HepG2 (cell line): Measurements from ENCODE around the gene ZBTB7A. TPM values are rescaled to one million over a fixed set of nuclear protein-coding genes. Genes with fewer than 3 reads are reported as not detected.

ENCODE experiments used
- ATAC-seq: fragments of 200-7000 bp; cut with Tn5 transposase; 3 replicates; pipeline ENCODE4 v1.9.1; 2020; ENCODE audit warnings: mild to moderate bottlenecking, moderate library complexity
- BruUV-seq: library from RNA; stranded (reverse); fragments of 400-500 nt; replicated peaks from 2 replicates; lab custom pipeline; 2021; lab: Mats Ljungman, UMichigan
- CTCF ChIA-PET: fragments of 300-600 bp; formaldehyde crosslinking; extraction: SDS; loops from one replicate; lab custom pipeline; 2021; ENCODE audit warnings: low total read pairs, inconsistent platforms, low intra/inter-chr PET ratio; lab: Yijun Ruan, JAX
- POLR2A ChIA-PET: fragments of 350-600 bp; sonication (Branson Sonifier 250); formaldehyde crosslinking; loops from one replicate; lab custom pipeline; 2020; ENCODE audit warnings: antibody characterized with exemption, inconsistent platforms; lab: Yijun Ruan, JAX
- DNase-seq: peaks from one replicate; pipeline ENCODE4 v3.0.0-alpha.2; 2015; ENCODE audit warnings: low spot score
- FAIRE-seq: peaks from 3 replicates; lab custom pipeline; 2011; peaks lifted over from hg19 to GRCh38; lab: Jason Lieb, UNC
- H2AFZ ChIP-seq: one replicate; pipeline ENCODE4 v1.6.1; 2011; ENCODE audit warnings: low read length, inconsistent platforms
- H3K27ac ChIP-seq: fragments of 300-600 bp; 3 replicates; pipeline ENCODE4 v1.8.0; 2011; ENCODE audit warnings: mixed run types, mild to moderate bottlenecking, mixed read lengths, low read length, inconsistent platforms; ENCODE audit not compliant: insufficient read depth; ENCODE audit errors: extremely low read length
- H3K27me3 ChIP-seq, 2 experiments: fragments of 200-600 bp in 1 of 2; 2 replicates in 1 of 2; 3 replicates in 1 of 2; pipeline versions ENCODE4 v1.6.0 to v1.8.0; 2011; ENCODE audit warnings: low read length in 2 of 2, mild to moderate bottlenecking in 2 of 2, moderate library complexity in 2 of 2, inconsistent platforms in 1 of 2; ENCODE audit not compliant: insufficient read depth in 2 of 2, control insufficient read depth in 1 of 2
- H3K36me3 ChIP-seq, 2 experiments: fragments of 200-600 bp in 1 of 2; replicated peaks in 1 of 2; 2 replicates in 1 of 2; 3 replicates in 1 of 2; pipeline versions ENCODE4 v1.5.1 to v1.8.0; 2011; ENCODE audit warnings: low read length in 2 of 2, inconsistent platforms in 1 of 2; ENCODE audit not compliant: insufficient read depth in 2 of 2, control insufficient read depth in 1 of 2
- H3K4me1 ChIP-seq: 2 replicates; pipeline ENCODE4 v1.5.1; 2012; ENCODE audit warnings: low read length, inconsistent platforms; ENCODE audit not compliant: insufficient read depth
- H3K4me2 ChIP-seq: 2 replicates; pipeline ENCODE4 v1.6.0; 2011; ENCODE audit warnings: low read depth, low read length, inconsistent platforms
- H3K4me3 ChIP-seq, 3 experiments: fragments of 200-600 bp in 1 of 3; sonication (generic), shearing (Covaris generic) in 1 of 3; replicated peaks in 1 of 3; 2 replicates each; pipeline ENCODE4 v1.5.1; 2011 to 2016; ENCODE audit warnings: low read length in 3 of 3, inconsistent platforms in 2 of 3, low read depth in 2 of 3, mild to moderate bottlenecking in 2 of 3, control low read depth in 1 of 3, mixed read lengths in 1 of 3; ENCODE audit not compliant: insufficient read depth in 1 of 3
- H3K79me2 ChIP-seq: one replicate; pipeline ENCODE4 v1.6.1; 2011; ENCODE audit warnings: low read length, inconsistent platforms; ENCODE audit not compliant: insufficient read depth
- H3K9ac ChIP-seq: 2 replicates; pipeline ENCODE4 v1.6.0; 2011; ENCODE audit warnings: mild to moderate bottlenecking, low read depth, low read length, inconsistent platforms; ENCODE audit not compliant: insufficient read depth
- H3K9me3 ChIP-seq: 2 replicates; pipeline ENCODE4 v1.5.1; 2012; ENCODE audit warnings: mild to moderate bottlenecking, low read length
- H4K20me1 ChIP-seq: 2 replicates; pipeline ENCODE4 v1.6.0; 2011; ENCODE audit warnings: inconsistent platforms, mild to moderate bottlenecking, low read length, moderate library complexity; ENCODE audit not compliant: insufficient read depth
- BORCS8-MEF2B ChIP-seq: sonication (generic); formaldehyde crosslinking; IDR thresholded peaks from 2 replicates; pipeline ENCODE4 v1.8.0; 2022; ENCODE audit warnings: mild to moderate bottlenecking, missing genetic modification reagents
- ISX ChIP-seq: sonication (generic); formaldehyde crosslinking; conservative IDR thresholded peaks from 2 replicates; pipeline ENCODE4 v1.5.0; 2020; ENCODE audit warnings: missing genetic modification reagents
- MAFF ChIP-seq: IDR thresholded peaks from 2 replicates; pipeline ENCODE4 v1.6.1; 2011; ENCODE audit warnings: low read depth, low read length, improper control_type of control experiment
- PHF8 ChIP-seq: sonication (generic); formaldehyde crosslinking; IDR thresholded peaks from 2 replicates; pipeline ENCODE4 v1.5.0; 2020; ENCODE audit warnings: missing genetic modification reagents
- RBFOX2 ChIP-seq: fragments of 200-400 bp; formaldehyde crosslinking; IDR thresholded peaks from 2 replicates; pipeline ENCODE4 v1.6.1; 2017; ENCODE audit warnings: low read depth, mild to moderate bottlenecking, low read length
- SALL2 ChIP-seq: sonication (generic); formaldehyde crosslinking; IDR thresholded peaks from 2 replicates; pipeline ENCODE4 v1.8.1; 2023; ENCODE audit warnings: mild to moderate bottlenecking, missing genetic modification reagents, inconsistent platforms
- SIX1 ChIP-seq: sonication (generic); formaldehyde crosslinking; IDR thresholded peaks from 2 replicates; pipeline ENCODE4 v1.4.0; 2020; ENCODE audit warnings: missing genetic modification reagents, borderline replicate concordance
- SOX5 ChIP-seq: IDR thresholded peaks from 2 replicates; pipeline ENCODE4 v1.6.1; 2016; ENCODE audit warnings: borderline replicate concordance
- U2AF2 ChIP-seq: fragments of 200-400 bp; formaldehyde crosslinking; IDR thresholded peaks from 2 replicates; pipeline ENCODE4 v1.6.1; 2017; ENCODE audit warnings: low read depth, mild to moderate bottlenecking, low read length
- ZFP36 ChIP-seq: fragments of 150-350 bp; IDR thresholded peaks from 2 replicates; pipeline ENCODE4 v1.6.1; 2018; ENCODE audit warnings: borderline replicate concordance, low read length, low read depth; ENCODE audit not compliant: partially characterized antibody
- ZFP37 ChIP-seq: sonication (generic); formaldehyde crosslinking; IDR thresholded peaks from 2 replicates; pipeline ENCODE4 v1.4.0; 2020; ENCODE audit warnings: missing genetic modification reagents, borderline replicate concordance
- ZNF235 ChIP-seq: sonication (generic); formaldehyde crosslinking; IDR thresholded peaks from 2 replicates; pipeline ENCODE4 v1.8.1; 2023; ENCODE audit warnings: mild to moderate bottlenecking, missing genetic modification reagents, borderline replicate concordance
- WGBS: methylation state at CpG from one replicate; pipeline ENCODE4 v1.1.6; 2017; ENCODE audit warnings: low lambda C conversion rate; 5-methylcytosine and 5-hydroxymethylcytosine counted together
- in situ Hi-C: cut with HindIII; loops from 2 replicates; pipeline ENCODE4 v1.10.0; 2017; ENCODE audit warnings: low pct_unique_long_range_greater_than_20kb; ENCODE audit not compliant: extremely low pct_ligation_motif_present
- intact Hi-C: fragments of 100-400 bp; cut with micrococcal nuclease; formaldehyde crosslinking; loops from one replicate; pipeline ENCODE4 v1.10.0; 2022; ENCODE audit not compliant: unreplicated experiment
- polyA plus RNA-seq, 8 experiments: library from polyadenylated mRNA; depleted of rRNA in 3 of 8; stranded (reverse) in 7 of 8; unstranded in 1 of 8; fragments of >200 nt; fragmentation: Illumina TruSeq in 4 of 8; extraction: Trizol in 4 of 8; gene quantifications; 2 replicates each; pipeline versions ENCODE4 v1.2.1 to v1.2.3, GENCODE V29; 2011 to 2016; ENCODE audit warnings: low read depth in 4 of 8, missing spikeins in 1 of 8, mixed read lengths in 1 of 8; ENCODE audit not compliant: insufficient read depth in 1 of 8
- total RNA-seq, 5 experiments: library from RNA; depleted of rRNA; stranded (reverse); fragments of >200 nt; fragmentation: Illumina TruSeq; extraction: Trizol; gene quantifications; 2 replicates each; pipeline ENCODE4 v1.2.3, GENCODE V29; 2016; ENCODE audit warnings: low read depth in 1 of 5
- TF ChIP-seq, protein P1 (sequence below): sonication (generic); formaldehyde crosslinking; IDR thresholded peaks from 2 replicates; pipeline ENCODE4 v1.5.0; 2020; ENCODE audit warnings: missing genetic modification reagents
- TF ChIP-seq, protein P2 (sequence below): sonication (generic); formaldehyde crosslinking; IDR thresholded peaks from 2 replicates; pipeline ENCODE4 v1.4.0; 2020; ENCODE audit warnings: missing genetic modification reagents
- TF ChIP-seq, protein P3 (sequence below): sonication (generic); formaldehyde crosslinking; IDR thresholded peaks from 2 replicates; pipeline ENCODE4 v1.4.0; 2020; ENCODE audit warnings: missing genetic modification reagents, borderline replicate concordance
- TF ChIP-seq, protein P4 (sequence below): sonication (generic); formaldehyde crosslinking; conservative IDR thresholded peaks from 2 replicates; pipeline ENCODE4 v1.8.0; 2022; ENCODE audit warnings: missing genetic modification reagents

ZBTB7A gene
- total and polyA plus RNA-seq, 2 of the 13 experiments (the other 11 are each of a cell fraction or from before 2014, with no cell fraction given): 3.6 to 4.0 TPM

DNA sequence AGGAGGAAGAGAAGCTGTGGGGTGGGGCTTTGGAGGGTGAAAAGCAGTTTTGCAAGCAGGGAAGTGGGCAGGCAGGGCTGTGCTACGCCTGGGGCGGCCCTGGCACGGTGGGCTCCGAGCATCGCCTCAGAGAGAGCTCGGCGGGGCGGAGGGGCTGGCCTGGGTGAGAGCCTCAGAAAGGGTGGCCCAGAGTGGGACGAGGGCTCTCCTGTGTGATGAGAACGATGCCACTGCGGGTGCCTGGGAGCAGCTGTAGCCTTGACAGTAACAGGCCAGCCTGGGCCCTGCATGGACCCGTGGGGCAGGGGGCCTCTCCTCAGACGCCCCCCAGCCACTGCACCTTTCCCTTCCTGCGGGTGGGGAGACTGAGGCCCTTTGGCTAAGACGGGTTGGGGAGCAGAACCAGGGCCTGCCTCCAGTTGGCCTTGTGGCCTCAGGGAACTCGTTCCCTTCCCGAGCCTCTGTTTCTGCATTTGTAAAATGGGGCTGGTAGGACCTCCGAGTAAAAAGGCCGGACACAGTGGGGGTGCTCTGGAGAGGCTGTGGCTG lies 31.6 kb downstream of the ZBTB7A start:
- Histone ChIP-seq H3K9me3 (no peaks in the 10 kb centered on the region), H3K4me2 (no peak overlapping the region), H3K79me2 (no peaks in the 10 kb centered on the region), H3K4me3 (no peak overlapping the region), H3K27me3 (no peaks in the 10 kb centered on the region; a peak in 1 of 5 replicates), H3K4me1 (no peaks in the 10 kb centered on the region), H3K36me3 (peaks cover 16 to 23% of the 10 kb centered on the region in 2 experiments; a peak in 4 of 5 replicates), H4K20me1 (no peaks in the 10 kb centered on the region), H2AFZ (no peak overlapping the region), H3K9ac (no peak overlapping the region), H3K27ac (no peak overlapping the region)
- ATAC-seq (peak; percentile 5; the same call in 2 of the 3 replicates), DNase-seq (no peak), FAIRE-seq (no peak)
- in situ Hi-C loops (no loop called here), intact Hi-C loops (no loop called here)
- no TSS peak for BruUV-seq
- CTCF ChIA-PET: no interaction called here
- WGBS: 95% methylated on average over 16 of the region's 19 CpGs
- TF ChIP-seq SALL2: no peak
- TF ChIP-seq ZNF235: no peak
- TF ChIP-seq, protein P1, sequence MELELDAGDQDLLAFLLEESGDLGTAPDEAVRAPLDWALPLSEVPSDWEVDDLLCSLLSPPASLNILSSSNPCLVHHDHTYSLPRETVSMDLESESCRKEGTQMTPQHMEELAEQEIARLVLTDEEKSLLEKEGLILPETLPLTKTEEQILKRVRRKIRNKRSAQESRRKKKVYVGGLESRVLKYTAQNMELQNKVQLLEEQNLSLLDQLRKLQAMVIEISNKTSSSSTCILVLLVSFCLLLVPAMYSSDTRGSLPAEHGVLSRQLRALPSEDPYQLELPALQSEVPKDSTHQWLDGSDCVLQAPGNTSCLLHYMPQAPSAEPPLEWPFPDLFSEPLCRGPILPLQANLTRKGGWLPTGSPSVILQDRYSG (CRISPR knock-in tag): no peak
- TF ChIP-seq, protein P2, sequence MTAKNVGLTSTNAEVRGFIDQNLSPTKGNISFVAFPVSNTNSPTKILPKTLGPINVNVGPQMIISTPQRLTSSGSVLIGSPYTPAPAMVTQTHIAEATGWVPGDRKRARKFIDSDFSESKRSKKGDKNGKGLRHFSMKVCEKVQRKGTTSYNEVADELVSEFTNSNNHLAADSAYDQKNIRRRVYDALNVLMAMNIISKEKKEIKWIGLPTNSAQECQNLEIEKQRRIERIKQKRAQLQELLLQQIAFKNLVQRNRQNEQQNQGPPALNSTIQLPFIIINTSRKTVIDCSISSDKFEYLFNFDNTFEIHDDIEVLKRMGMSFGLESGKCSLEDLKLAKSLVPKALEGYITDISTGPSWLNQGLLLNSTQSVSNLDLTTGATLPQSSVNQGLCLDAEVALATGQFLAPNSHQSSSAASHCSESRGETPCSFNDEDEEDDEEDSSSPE (CRISPR knock-in tag): no peak
- TF ChIP-seq BORCS8-MEF2B (CRISPR knock-in tag): no peak
- TF ChIP-seq, protein P3, sequence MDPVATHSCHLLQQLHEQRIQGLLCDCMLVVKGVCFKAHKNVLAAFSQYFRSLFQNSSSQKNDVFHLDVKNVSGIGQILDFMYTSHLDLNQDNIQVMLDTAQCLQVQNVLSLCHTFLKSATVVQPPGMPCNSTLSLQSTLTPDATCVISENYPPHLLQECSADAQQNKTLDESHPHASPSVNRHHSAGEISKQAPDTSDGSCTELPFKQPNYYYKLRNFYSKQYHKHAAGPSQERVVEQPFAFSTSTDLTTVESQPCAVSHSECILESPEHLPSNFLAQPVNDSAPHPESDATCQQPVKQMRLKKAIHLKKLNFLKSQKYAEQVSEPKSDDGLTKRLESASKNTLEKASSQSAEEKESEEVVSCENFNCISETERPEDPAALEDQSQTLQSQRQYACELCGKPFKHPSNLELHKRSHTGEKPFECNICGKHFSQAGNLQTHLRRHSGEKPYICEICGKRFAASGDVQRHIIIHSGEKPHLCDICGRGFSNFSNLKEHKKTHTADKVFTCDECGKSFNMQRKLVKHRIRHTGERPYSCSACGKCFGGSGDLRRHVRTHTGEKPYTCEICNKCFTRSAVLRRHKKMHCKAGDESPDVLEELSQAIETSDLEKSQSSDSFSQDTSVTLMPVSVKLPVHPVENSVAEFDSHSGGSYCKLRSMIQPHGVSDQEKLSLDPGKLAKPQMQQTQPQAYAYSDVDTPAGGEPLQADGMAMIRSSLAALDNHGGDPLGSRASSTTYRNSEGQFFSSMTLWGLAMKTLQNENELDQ (CRISPR knock-in tag): no peak
- no peak for TF ChIP-seq ISX (CRISPR knock-in tag)
- no peak for TF ChIP-seq MAFF
- TF ChIP-seq, protein P4, sequence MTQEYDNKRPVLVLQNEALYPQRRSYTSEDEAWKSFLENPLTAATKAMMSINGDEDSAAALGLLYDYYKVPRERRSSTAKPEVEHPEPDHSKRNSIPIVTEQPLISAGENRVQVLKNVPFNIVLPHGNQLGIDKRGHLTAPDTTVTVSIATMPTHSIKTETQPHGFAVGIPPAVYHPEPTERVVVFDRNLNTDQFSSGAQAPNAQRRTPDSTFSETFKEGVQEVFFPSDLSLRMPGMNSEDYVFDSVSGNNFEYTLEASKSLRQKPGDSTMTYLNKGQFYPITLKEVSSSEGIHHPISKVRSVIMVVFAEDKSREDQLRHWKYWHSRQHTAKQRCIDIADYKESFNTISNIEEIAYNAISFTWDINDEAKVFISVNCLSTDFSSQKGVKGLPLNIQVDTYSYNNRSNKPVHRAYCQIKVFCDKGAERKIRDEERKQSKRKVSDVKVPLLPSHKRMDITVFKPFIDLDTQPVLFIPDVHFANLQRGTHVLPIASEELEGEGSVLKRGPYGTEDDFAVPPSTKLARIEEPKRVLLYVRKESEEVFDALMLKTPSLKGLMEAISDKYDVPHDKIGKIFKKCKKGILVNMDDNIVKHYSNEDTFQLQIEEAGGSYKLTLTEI (CRISPR knock-in tag): no peak
- TF ChIP-seq RBFOX2: no peak
- no peak for TF ChIP-seq SOX5 (CRISPR knock-in tag)
- no peak for TF ChIP-seq SIX1 (CRISPR knock-in tag)
- no peak for TF ChIP-seq PHF8
- no peak for TF ChIP-seq U2AF2
- TF ChIP-seq ZFP37: no peak
- TF ChIP-seq ZFP36: no peak
- POLR2A ChIA-PET: interaction anchor here (0.5 to 2.4 kb wide), 3 partner anchors 10 to 24 kb away, joined by 3 to 5 read pairs (median 5); no protein-coding TSS in a partner anchor
